Measurements from ENCODE around the gene TGM3. TPM values are rescaled to one million over a fixed set of nuclear protein-coding genes. Genes with fewer than 3 reads are reported as not detected.

Gene TGM3
- total RNA-seq, 1 donor from 2014 or later: not detected

- no peak for DNase-seq
These were observed 15.5 kb downstream of the TGM3 start for GRCh38 chr20:2311329-2311728.

- no peak for DNase-seq
These were observed 17.1 kb downstream of the TGM3 start for GRCh38 chr20:2312876-2313275.

- no peak for DNase-seq
These were observed 17.5 kb downstream of the TGM3 start for GRCh38 chr20:2313316-2313715.

- no peak for DNase-seq
These were observed 19.1 kb downstream of the TGM3 start for GRCh38 chr20:2314759-2315439.

- no peak for DNase-seq
These were observed 19.6 kb downstream of the TGM3 start for GRCh38 chr20:2315440-2315778.

DNA sequence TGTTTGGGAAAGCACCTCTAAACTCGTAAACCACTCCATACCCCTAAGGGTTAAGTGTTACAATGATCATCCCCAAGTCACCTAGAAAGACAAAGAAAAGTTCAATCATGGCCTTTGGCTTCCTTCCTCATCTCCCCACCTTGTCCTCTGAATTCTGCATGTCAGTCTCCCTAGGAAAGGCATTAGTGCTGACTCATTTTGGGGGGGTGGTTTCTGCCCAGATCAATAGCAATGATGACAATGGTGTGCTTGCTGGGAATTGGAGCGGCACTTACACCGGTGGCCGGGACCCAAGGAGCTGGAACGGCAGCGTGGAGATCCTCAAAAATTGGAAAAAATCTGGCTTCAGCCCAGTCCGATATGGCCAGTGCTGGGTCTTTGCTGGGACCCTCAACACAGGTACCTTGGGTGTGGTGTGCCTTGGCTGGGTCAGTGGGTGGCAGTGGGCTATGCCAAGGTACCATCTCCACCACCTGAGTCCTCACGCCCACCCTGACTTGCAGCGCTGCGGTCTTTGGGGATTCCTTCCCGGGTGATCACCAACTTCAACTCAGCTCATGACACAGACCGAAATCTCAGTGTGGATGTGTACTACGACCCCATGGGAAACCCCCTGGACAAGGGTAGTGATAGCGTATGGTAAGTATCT is 21.2 kb downstream of the TGM3 start:
- DNase-seq: no peak

- DNase-seq: no peak
These were observed 25.2 kb downstream of the TGM3 start for GRCh38 chr20:2320813-2321658.

DNA sequence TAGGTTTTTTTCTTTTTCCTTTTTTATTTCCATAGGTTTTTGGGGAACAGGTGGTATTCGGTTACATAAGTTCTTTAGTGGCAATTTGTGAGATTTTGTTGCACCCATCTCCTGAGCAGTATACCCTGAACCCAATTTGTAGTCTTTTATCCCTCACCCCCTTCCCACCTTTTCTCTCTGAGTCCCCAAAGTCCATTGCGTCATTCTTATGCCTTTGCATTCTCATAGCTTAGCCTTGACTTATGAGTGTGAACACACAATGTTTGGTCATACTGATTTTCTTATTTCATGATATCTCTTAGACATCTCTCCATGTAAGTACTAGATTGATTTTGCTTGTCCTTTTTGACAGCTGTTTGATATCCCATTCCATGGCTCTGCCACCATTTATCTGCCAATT is 27.2 kb downstream of the TGM3 start:
- no peak for DNase-seq

- DNase-seq: no peak
These were observed 30.2 kb downstream of the TGM3 start for GRCh38 chr20:2326046-2326445.

DNA sequence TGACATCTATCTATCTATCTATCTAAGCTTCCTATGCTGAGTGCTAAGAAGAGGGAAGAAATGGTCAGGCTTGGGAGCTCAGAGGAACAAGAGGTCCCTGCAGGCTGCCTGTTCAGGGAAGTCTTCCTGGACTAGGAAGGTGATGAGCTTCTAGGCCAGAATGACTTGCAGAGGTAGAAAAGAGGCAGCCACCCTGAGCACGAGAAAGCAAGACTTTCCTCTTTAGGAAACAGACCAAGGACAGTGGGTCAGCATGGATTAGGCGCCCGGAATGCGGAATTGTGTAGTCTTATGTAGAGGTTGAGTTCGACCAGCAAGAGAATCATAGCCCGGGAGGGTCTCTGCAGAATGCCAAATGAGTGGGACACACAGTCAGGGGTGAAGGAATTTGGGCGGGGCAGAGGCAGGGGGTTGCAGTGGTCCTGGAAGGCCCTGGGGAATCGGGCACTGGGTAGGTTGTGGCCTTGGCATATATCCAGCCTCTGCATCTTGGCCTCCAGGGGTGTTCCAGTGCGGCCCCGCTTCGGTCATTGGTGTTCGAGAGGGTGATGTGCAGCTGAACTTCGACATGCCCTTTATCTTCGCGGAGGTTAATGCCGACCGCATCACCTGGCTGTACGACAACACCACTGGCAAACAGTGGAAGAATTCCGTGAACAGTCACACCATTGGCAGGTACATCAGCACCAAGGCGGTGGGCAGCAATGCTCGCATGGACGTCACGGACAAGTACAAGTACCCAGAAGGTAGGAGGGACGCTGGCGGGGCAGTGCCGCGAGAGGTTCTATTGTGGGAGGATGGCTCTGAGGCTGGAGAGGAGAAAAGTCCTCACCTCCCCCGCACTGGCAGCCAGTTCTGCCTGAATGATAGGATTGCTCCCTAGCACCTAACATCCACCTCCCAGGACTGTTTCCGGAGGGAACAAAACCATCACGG is 32.1 kb downstream of the TGM3 start:
- DNase-seq: no peak

DNA sequence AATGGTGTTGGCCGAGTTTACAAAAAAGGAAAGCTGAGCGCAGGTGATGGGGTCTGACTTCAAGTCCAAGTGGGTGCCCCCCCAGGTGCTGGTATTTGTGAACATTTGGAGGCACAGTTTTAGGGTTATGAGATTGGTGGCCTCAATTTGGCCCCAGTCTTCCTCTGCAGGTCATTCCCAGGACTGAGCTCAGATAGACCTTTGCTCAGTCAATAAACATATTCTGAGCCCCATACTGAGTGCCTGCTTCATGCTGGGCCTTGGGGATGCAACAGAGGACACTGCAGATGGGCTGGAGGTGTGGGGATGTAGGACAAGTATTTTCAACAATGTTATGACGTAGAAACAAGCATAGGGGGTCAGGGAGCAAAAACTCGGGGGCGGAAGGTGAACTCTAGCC is 33.5 kb downstream of the TGM3 start:
- no peak for DNase-seq

- DNase-seq: no peak
These were observed 34.4 kb downstream of the TGM3 start for GRCh38 chr20:2330090-2330695.

GRCh38 chr20:2331106-2331505 is 35.3 kb downstream of the TGM3 start:
- no peak for DNase-seq

DNA sequence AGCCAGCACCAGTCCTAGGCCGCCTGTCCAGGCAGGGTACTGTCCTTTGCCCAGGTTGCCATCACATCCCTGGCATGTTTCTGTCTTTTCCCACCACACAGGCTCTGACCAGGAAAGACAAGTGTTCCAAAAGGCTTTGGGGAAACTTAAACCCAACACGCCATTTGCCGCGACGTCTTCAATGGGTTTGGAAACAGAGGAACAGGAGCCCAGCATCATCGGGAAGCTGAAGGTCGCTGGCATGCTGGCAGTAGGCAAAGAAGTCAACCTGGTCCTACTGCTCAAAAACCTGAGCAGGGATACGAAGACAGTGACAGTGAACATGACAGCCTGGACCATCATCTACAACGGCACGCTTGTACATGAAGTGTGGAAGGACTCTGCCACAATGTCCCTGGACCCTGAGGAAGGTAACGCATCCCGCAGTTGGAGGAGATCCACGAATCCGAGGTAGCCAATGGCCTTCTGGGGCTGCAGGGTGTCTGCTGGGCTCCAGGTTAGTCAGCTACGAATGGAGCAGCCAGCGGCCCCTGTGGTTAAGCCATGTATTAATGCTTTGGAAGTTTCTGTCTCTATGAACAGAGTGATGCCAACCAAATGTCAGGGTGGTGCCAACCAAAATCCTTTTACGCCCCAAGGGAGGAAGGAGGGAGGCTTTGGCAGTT is 36.2 kb downstream of the TGM3 start:
- no peak for DNase-seq

DNA sequence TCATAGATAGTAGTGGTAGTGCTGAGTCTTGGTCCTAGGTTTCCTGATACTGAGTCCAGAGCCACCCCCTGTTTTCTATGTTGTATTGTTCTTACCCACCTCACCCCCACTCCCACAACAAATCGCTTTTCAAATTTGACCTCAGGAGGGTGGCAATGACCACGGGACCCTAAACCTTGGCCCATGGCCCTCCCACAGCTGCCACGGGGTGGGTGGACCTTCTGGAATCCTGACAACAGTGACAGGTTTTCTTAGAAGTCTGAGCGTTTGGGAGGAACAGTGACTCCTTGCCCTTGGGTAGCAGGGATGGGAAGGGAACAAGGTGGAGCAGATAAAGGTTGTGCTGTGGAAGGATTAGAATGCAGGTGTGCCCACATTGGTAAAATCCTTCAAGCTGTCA is 36.9 kb downstream of the TGM3 start:
- DNase-seq: no peak

GRCh38 chr20:2333821-2334220 is 38.0 kb downstream of the TGM3 start:
- DNase-seq: no peak

DNA sequence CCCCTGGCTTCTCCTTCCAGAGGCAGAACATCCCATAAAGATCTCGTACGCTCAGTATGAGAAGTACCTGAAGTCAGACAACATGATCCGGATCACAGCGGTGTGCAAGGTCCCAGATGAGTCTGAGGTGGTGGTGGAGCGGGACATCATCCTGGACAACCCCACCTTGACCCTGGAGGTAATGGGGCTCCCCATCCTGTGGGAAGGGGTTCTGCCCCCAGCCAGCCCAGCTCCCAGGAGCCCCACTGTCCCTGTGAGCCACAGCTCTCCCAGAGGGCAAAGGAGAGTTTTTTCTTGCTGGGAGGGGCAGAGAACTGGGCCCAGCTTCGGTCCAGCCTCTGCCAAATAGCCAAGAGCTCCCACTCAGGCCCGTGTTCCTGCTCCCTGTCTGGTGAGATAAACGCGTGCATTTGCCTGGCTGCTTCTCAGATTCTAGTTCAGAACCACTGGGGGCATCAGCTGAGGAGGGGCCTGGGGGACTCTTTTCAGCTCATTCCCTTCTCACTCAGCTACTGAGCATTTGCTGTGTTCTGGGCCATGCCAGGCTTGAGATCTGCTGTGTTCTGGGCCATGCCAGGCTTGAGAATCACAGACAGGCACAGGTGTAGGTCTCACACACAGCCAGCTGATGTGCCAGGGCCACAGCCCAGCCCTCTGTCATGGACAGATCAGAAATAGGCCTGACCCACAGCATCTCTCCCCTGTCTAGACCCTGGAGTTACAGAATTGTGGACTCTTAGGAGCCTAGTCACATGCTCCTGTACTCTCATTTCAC is 39.5 kb downstream of the TGM3 start:
- no peak for DNase-seq

DNA sequence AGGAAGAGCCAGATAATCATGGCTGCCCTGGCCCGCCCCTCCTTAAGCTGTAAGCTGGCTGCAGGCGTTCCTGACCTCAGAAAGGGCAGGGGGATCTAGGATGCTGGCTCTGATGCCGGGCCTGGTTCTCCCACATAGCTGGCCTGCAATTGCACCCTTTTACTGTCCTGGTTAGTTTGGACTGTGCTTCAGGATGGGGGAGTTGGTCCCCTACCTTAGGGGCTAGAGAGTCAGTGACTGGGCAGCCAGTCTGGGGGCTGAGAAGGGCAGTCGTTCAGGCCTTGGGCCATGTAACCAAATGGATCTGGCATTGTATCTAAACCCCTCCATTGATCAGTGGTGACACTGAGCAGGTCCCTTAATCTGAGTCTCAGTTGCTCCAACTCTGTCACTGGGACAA is 40.7 kb downstream of the TGM3 start:
- no peak for DNase-seq

DNA sequence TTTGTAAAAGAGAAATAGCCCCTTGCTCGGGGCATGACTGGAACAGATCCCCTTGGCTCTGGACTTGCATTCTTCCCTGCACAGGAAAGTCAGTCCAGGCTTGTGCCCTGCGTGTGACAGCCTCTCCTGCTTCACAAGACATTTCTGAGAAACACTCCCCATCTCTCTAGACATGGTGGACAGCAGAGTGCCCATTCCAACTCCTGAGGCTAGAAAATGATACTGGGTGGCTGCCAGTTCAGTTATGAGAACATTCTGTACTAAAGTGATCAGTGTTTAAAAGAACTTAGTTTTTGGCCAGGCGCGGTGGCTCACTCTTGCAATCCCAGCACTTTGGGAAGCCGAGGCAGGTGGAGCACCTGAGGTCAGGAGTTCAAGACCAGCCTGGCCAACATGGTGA is 41.3 kb downstream of the TGM3 start:
- DNase-seq: no peak

- no peak for DNase-seq
These were observed 42.7 kb downstream of the TGM3 start for GRCh38 chr20:2338411-2339066.
